ENCODE data around the gene TMEM186. TPM values are rescaled to one million over a fixed set of nuclear protein-coding genes. Genes with fewer than 3 reads are reported as not detected.

The TMEM186 gene
- total and polyA plus RNA-seq, 2 donors (not counting 1 experiment from before 2014, with no cell fraction given): 6.8 to 8.6 TPM

GRCh38 chr16:8785408-8785807 is 12.0 kb downstream of the TMEM186 start:
- H3K4me2 ChIP-seq (ENCODE audit: extremely low read depth, insufficient read depth, low read length): no peak overlapping the region
- H3K9ac ChIP-seq (ENCODE audit: insufficient read depth, low read length): no peak overlapping the region
- H3K27me3 ChIP-seq (ENCODE audit: control insufficient read depth, insufficient read depth, low read length): no peaks in the 10 kb centered on the region
- H3K9me3 ChIP-seq (ENCODE audit: control insufficient read depth, insufficient read depth, low read depth, low read length): no peaks in the 10 kb centered on the region
- no peak overlapping the region for H3K27ac ChIP-seq (ENCODE audit: insufficient read depth, low read length)
- H2AFZ ChIP-seq (ENCODE audit: low read length): no peak overlapping the region
- H3K79me2 ChIP-seq (ENCODE audit: control insufficient read depth, insufficient read depth, low read length): no peaks in the 10 kb centered on the region
- no peak overlapping the region for H3K4me3 ChIP-seq (replicated peaks in 1 of 4; ENCODE audit: control extremely low read depth in 1 of 4, insufficient read depth in 1 of 4, low read depth in 3 of 4, low read length in 4 of 4)
- H4K20me1 ChIP-seq (ENCODE audit: control insufficient read depth, extremely low read depth, insufficient read depth, low read length): no peaks in the 10 kb centered on the region
- no peaks in the 10 kb centered on the region for H3K36me3 ChIP-seq (ENCODE audit: control insufficient read depth, insufficient read depth, low read length)
- TF ChIP-seq EZH2 (IDR thresholded peaks at IDR 0.05; ENCODE audit: low read length, missing control alignments) (no peak), CTCF (conservative IDR thresholded peaks at IDR 0.05 in 1 of 2, IDR thresholded peaks at IDR 0.05 in 1 of 2; ENCODE audit: low read depth in 1 of 2, low read length in 2 of 2) (no peak)
- no peak for DNase-seq (ENCODE audit: low read depth in 2 of 2)
- no peaks in the 10 kb centered on the region for H3K4me1 ChIP-seq (ENCODE audit: control insufficient read depth, extremely low read depth, insufficient read depth, low read length)

- DNase-seq (ENCODE audit: low read depth in 2 of 2): no peak
- Histone ChIP-seq H4K20me1 (ENCODE audit: control insufficient read depth, extremely low read depth, insufficient read depth, low read length) (no peaks in the 10 kb centered on the region), H3K4me3 (replicated peaks in 1 of 4; ENCODE audit: control extremely low read depth in 1 of 4, insufficient read depth in 1 of 4, low read depth in 3 of 4, low read length in 4 of 4) (no peak overlapping the region), H3K27me3 (ENCODE audit: control insufficient read depth, insufficient read depth, low read length) (no peaks in the 10 kb centered on the region), H2AFZ (ENCODE audit: low read length) (no peak overlapping the region), H3K79me2 (ENCODE audit: control insufficient read depth, insufficient read depth, low read length) (no peaks in the 10 kb centered on the region), H3K4me2 (ENCODE audit: extremely low read depth, insufficient read depth, low read length) (no peak overlapping the region), H3K36me3 (ENCODE audit: control insufficient read depth, insufficient read depth, low read length) (no peaks in the 10 kb centered on the region), H3K9me3 (ENCODE audit: control insufficient read depth, insufficient read depth, low read depth, low read length) (no peaks in the 10 kb centered on the region), H3K9ac (ENCODE audit: insufficient read depth, low read length) (no peak overlapping the region), H3K4me1 (ENCODE audit: control insufficient read depth, extremely low read depth, insufficient read depth, low read length) (no peaks in the 10 kb centered on the region), H3K27ac (ENCODE audit: insufficient read depth, low read length) (no peak overlapping the region)
- TF ChIP-seq EZH2 (IDR thresholded peaks at IDR 0.05; ENCODE audit: low read length, missing control alignments): no peak
- TF ChIP-seq CTCF (conservative IDR thresholded peaks at IDR 0.05 in 1 of 2, IDR thresholded peaks at IDR 0.05 in 1 of 2; ENCODE audit: low read depth in 1 of 2, low read length in 2 of 2): no peak
These were observed 14.8 kb downstream of the TMEM186 start for GRCh38 chr16:8782673-8783072.

GRCh38 chr16:8781797-8782196 is 15.6 kb downstream of the TMEM186 start:
- H3K9me3 ChIP-seq (ENCODE audit: control insufficient read depth, insufficient read depth, low read depth, low read length): no peaks in the 10 kb centered on the region
- H3K36me3 ChIP-seq (ENCODE audit: control insufficient read depth, insufficient read depth, low read length): no peaks in the 10 kb centered on the region
- TF ChIP-seq EZH2 (IDR thresholded peaks at IDR 0.05; ENCODE audit: low read length, missing control alignments) (no peak), CTCF (conservative IDR thresholded peaks at IDR 0.05 in 1 of 2, IDR thresholded peaks at IDR 0.05 in 1 of 2; ENCODE audit: low read depth in 1 of 2, low read length in 2 of 2) (no peak)
- H4K20me1 ChIP-seq (ENCODE audit: control insufficient read depth, extremely low read depth, insufficient read depth, low read length): no peaks in the 10 kb centered on the region
- H2AFZ ChIP-seq (ENCODE audit: low read length): no peak overlapping the region
- no peak overlapping the region for H3K4me3 ChIP-seq (replicated peaks in 1 of 4; ENCODE audit: control extremely low read depth in 1 of 4, insufficient read depth in 1 of 4, low read depth in 3 of 4, low read length in 4 of 4)
- H3K4me1 ChIP-seq (ENCODE audit: control insufficient read depth, extremely low read depth, insufficient read depth, low read length): no peaks in the 10 kb centered on the region
- H3K4me2 ChIP-seq (ENCODE audit: extremely low read depth, insufficient read depth, low read length): no peak overlapping the region
- no peaks in the 10 kb centered on the region for H3K27me3 ChIP-seq (ENCODE audit: control insufficient read depth, insufficient read depth, low read length)
- H3K79me2 ChIP-seq (ENCODE audit: control insufficient read depth, insufficient read depth, low read length): no peaks in the 10 kb centered on the region
- no peak for DNase-seq (ENCODE audit: low read depth in 2 of 2)
- H3K27ac ChIP-seq (ENCODE audit: insufficient read depth, low read length): no peak overlapping the region
- H3K9ac ChIP-seq (ENCODE audit: insufficient read depth, low read length): no peak overlapping the region
